ENCODE results near the gene WNT9B.

Gene WNT9B

GRCh38 chr17:46818316-46818928, 33.0 kb upstream of the WNT9B start, which contains the start of gene WNT3:
Gene WNT3 (minus strand): TSS chr17:46818692. CDS start chr17:46818597, 95 bp downstream.
- TF ChIP-seq CTCF (IDR thresholded peaks at IDR 0.05), result no peak
- TF ChIP-seq ZFX (IDR thresholded peaks at IDR 0.05; ENCODE audit: borderline replicate concordance), result no peak
- H3K27ac ChIP-seq, result no peak within 1 kb of the TSS

GRCh38 chr17:46818929-46819859, 32.2 kb upstream of the WNT9B start:
- no peak overlapping the region for H3K27ac ChIP-seq
- no peak for TF ChIP-seq CTCF (IDR thresholded peaks at IDR 0.05)
- no peak for TF ChIP-seq ZFX (IDR thresholded peaks at IDR 0.05; ENCODE audit: borderline replicate concordance)

GRCh38 chr17:46819906-46820351, 31.5 kb upstream of the WNT9B start:
- H3K27ac ChIP-seq, result no peak overlapping the region
- TF ChIP-seq CTCF (IDR thresholded peaks at IDR 0.05) (no peak), ZFX (IDR thresholded peaks at IDR 0.05; ENCODE audit: borderline replicate concordance) (no peak)

GRCh38 chr17:46820592-46821450, 30.6 kb upstream of the WNT9B start:
- H3K27ac ChIP-seq, result no peak overlapping the region
- no peak for TF ChIP-seq ZFX (IDR thresholded peaks at IDR 0.05; ENCODE audit: borderline replicate concordance)
- TF ChIP-seq CTCF (IDR thresholded peaks at IDR 0.05), result no peak

GRCh38 chr17:46821482-46822387, 29.6 kb upstream of the WNT9B start:
- no peak overlapping the region for H3K27ac ChIP-seq
- TF ChIP-seq ZFX (IDR thresholded peaks at IDR 0.05; ENCODE audit: borderline replicate concordance) (no peak), CTCF (IDR thresholded peaks at IDR 0.05) (no peak)

GRCh38 chr17:46822388-46822921, 28.9 kb upstream of the WNT9B start:
- TF ChIP-seq ZFX (IDR thresholded peaks at IDR 0.05; ENCODE audit: borderline replicate concordance) (no peak), CTCF (IDR thresholded peaks at IDR 0.05) (peak; percentile 95)
- no peak overlapping the region for H3K27ac ChIP-seq
